ENCODE measurements around the gene KRTAP2-1.
"Not testable (repeated sequence)": the region's sequence is repeated elsewhere in the genome, so short reads cannot be mapped to it uniquely, and the experiment has no call there.

KRTAP2-1 gene

DNA sequence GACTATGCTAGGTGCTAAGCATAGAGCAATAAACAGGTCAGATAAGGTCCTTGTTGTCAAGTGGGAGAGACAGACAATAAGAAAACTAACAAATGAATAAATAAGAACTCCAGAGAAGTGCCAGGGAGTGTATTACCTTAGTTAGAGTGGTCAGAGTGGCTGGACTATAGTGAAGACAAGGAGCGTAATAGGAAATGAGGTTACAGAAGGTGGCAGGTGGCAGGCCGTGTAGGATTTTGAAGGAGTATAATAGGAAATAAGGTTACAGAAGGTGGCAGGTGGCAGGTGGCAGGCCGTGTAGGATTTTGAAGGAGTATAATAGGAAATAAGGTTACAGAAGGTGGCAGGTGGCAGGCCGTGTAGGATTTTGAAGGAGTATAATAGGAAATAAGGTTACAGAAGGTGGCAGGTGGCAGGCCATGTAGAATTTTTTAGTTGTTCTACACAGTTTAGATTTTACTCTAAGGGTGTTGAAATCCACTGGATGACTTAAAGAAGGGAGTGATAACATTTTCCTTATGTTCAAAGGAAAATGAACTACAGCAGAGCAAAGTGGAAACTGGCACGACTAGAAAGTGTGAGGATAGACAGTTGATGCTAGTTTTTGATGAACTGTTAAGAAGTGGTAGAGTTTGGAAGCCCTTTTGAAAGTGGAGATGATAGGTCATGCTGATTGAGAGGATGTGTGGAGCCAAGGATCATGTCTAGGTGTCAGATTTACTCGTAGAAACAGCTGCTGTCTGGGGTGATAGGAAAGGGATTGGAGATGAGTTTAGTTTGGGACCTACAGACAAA lies 34.6 kb downstream of the KRTAP2-1 start:
- no peak for DNase-seq (ENCODE audit: low spot score)

DNA sequence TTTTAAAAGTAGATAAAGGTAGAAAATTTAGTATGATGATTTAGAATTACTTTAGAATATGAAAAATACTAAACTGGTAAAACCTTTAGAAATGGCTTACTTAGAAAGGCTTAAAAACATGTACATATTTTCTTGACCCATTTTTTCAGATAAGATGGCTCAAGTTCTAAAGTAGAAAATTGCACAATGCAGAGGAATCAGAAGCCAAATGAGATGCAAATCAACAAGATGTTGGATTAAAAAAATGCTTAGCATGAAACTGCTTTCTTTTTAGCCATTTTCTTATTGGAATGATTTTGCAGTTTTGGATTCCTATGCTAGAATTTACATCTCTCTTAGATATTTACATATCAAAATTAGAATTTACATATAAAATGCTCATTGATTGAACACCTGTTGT lies 36.7 kb downstream of the KRTAP2-1 start:
- DNase-seq (ENCODE audit: low spot score) = no peak

DNA sequence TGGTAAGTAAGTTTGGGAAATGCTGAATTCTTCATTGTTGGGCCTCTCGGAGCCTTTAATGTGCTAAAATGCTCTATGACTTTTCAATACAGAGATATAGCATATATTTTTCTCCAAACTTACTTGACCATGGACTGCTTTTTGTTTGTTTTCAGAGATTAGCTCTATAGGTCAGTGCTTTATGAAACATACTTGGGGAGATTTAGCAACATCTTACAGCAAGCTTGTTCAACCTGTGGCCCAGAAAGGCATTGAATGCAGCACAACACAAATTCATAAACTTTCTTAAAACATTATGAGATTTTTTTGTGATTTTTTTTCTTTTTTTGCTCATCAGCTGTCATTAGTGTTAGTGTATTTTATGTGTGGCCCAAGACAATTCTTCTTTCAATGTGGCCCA lies 37.2 kb downstream of the KRTAP2-1 start:
- DNase-seq (ENCODE audit: low spot score) = no peak

DNA sequence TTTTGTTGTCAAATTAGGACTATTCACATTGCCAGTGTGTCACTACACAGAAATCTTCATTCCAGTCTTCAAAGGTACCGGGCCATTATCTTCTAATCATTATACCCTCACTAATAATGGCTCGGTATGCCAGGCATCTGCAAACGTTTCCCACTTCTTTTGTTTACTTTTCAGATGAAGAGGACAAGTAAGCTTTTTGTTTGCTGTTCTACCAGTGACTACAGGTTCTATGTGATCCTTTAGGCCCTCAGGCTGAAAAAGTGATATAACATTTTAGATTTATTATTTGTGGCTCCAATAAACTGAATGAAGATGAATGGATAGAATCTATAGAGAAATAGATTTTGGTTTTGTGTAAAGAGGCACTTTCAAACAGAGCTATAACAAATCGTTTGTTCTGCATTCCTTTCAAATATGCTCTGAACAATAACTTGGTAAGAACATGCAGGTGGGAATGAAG lies 37.8 kb downstream of the KRTAP2-1 start:
- DNase-seq (ENCODE audit: low spot score) = peak; percentile 12

DNA sequence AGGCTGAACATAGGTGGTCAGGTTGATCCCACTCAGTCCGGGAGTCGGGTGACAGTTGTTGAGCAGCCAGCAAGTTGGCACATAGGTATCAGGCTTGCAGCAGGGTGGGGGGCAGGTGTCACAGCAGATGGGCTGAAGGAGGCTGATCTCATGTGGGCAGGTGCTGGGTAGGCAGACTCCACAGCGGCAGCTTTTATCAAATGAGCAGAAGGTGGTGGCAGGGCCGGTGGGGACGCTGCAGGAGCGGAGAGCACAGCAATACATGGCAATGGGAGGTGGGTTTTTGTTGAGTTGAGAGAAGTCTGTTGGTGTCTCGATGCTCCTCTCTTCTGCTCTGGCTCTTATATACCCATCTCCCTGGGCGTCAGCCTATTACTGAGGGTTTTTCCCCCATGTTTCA lies 38.3 kb downstream of the KRTAP2-1 start, which contains the start of gene KRTAP3-1:
Gene KRTAP3-1, minus strand, starts transcription at position 318 of the 400 bp plus-strand sequence. Its CDS starts 54 bp downstream, at position 264.
- no peak for DNase-seq (ENCODE audit: low spot score)

DNA sequence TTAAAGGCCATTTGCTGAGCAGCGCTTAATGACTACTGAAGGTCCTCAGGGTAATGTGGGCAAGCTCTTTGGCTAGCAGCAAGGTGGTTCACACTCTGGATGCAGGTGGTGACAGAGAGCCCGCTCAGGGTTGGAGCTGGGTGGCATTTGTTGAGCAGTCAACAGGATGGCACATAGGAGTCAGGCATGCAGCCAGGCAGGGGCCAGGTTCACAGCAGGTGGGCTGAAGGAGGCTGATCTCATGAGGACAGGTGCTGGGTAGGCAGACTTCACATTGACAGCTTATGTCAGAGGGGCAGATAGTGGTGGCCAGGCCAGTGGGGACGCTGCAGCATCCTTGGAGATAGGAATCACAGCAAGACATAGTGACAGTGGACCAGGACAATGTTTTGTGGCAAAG lies 42.7 kb downstream of the KRTAP2-1 start:
- DNase-seq (ENCODE audit: low spot score) = no peak

DNA sequence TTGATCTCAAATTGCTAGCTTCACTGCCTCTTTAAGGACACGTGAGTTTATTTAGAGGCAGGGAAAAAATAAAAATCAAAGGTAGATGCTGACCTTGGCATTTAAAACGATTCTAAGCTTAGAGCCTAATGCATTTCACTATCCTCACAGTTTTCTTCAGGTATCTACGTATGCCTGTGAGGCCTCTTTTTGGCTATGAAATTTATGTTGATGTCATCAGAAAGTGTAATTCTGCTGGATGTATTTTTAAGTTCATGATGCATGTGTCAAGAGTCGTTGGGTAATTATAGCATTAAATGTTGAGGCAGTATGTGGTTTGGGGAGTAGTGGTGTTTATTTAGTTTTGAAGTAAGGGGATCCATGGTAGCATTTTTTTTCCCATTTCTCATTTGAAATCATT lies 43.2 kb downstream of the KRTAP2-1 start:
- no peak for DNase-seq (ENCODE audit: low spot score)

DNA sequence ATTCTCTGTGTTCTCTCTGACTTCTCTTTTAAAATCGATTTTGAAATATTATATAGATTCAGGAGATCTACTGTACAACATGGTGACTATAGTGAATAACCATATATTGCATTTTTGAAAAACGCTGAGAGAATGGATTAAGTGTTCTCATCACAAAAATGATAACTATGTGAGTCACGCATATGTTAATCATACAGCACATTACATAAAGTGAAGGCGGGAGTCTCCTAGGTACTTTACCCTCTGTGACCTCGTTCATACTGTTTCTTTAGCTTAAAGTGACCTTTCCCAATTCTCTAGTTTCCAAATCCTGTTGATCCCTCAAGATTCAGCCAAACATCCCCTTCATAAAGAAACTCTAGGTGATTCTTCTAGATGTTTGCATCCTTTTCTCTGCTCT lies 44.3 kb downstream of the KRTAP2-1 start:
- no peak for DNase-seq (ENCODE audit: low spot score)

DNA sequence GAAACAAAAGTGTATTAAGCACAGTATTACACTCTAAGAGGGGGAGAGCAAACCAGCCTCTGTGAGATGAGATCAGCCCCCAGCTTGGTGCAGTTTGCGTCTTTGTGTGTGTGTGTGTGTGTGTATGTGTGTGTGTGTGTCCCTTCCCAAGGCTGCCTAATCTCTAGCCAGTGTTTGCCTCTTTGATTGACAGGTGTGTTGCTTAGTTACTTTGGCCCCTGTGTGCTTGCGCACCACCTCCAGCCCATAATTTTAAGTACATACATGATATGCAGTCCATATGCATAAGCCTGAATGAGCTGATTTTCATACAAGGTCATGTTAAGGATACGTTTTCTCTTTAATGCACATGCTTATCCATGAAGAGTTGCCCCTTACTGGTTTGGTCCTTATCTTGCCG lies 45.3 kb downstream of the KRTAP2-1 start:
- DNase-seq (ENCODE audit: low spot score) = no peak

DNA sequence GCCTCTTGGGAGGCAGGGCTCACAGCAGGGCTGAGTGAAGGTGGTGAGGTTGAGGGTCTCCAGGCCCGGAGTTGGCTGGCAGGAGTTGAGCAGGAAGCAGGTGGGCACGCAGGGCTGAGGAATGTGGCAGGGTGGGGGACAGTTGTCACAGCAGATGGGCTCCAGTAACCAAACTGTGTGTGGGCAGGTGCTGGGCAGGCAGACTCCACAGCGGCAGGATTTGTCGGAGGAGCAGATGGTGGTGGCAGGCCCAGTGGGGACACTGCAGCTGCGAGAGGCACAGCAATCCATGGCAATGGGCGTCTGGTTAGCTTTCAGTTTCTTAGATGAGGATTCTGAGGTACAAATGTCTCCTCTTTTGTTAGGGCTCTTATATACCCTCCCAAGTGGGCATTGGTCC lies 47.6 kb downstream of the KRTAP2-1 start, which contains the start of gene KRTAP3-2:
Gene KRTAP3-2, minus strand, starts transcription at position 344 of the 400 bp plus-strand sequence. Its CDS starts 53 bp downstream, at position 291.
- not testable (repeated sequence) for DNase-seq (ENCODE audit: low spot score)

DNA sequence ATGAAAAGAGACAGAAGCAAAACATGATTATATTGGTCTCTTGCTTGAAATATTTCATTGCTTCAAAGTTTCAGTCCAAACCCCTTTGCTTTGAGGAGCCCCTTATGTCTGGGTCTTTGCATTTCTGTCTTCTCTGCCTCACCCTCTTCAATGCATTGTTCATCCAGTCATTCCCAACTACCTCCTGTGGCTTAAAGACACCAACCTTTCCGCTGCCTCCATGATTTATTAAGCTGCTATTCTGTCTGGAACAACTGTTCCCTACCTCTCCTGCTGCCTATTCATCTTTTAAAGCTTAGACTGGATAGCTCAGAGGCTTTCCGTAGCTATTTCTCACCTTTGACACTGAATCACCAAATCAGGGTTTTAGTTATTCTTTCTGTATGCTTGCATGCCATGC lies 49.8 kb downstream of the KRTAP2-1 start:
- no peak for DNase-seq (ENCODE audit: low spot score)

DNA sequence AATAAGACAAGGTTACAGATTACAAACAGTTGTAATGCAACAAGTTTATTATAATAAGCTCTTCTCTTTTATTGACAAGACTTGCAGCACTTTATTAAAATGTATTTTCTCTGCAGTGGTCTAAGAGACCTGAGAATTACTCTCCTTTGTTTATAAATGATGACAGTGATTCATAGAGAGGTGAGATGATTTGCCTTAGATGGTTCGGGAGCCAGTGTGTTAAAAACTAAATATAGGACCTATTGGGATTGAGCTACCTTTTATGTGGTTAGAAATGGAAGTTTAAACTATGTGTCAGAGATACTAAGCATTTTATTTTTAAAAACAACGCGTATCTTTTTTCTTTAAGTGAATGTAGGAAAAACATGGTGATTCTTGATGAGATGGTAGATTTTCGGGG lies 50.3 kb downstream of the KRTAP2-1 start:
- DNase-seq (ENCODE audit: low spot score) = no peak

All from kidney tubule cell (primary cell).